22Rv1 (cell line): Measurements from ENCODE around the gene SLC25A34.

Source experiments
- H3K27ac ChIP-seq: fragments of 450-650 bp; 2 replicates; pipeline ENCODE4 v1.5.1; 2017
- CTCF ChIP-seq: fragments of 450-650 bp; IDR thresholded peaks from 2 replicates; pipeline ENCODE4 v1.5.1; 2017; ENCODE audit warnings: mild to moderate bottlenecking
- ZFX ChIP-seq: fragments of 450-650 bp; IDR thresholded peaks from 2 replicates; pipeline ENCODE4 v1.6.1; 2017; ENCODE audit warnings: antibody characterized with exemption, borderline replicate concordance

SLC25A34 gene

GRCh38 chr1:15751717-15752116 is 15.7 kb downstream of the SLC25A34 start:
- no peak overlapping the region for H3K27ac ChIP-seq
- no peak for TF ChIP-seq ZFX
- no peak for TF ChIP-seq CTCF

GRCh38 chr1:15753776-15754175 is 17.7 kb downstream of the SLC25A34 start:
- H3K27ac ChIP-seq = no peak overlapping the region
- TF ChIP-seq ZFX = no peak
- TF ChIP-seq CTCF = no peak

GRCh38 chr1:15755021-15755645 is 19.1 kb downstream of the SLC25A34 start:
- no peak for TF ChIP-seq CTCF
- no peak for TF ChIP-seq ZFX
- H3K27ac ChIP-seq = no peak overlapping the region

- peak overlapping the region; percentile 74 for H3K27ac ChIP-seq
- no peak for TF ChIP-seq CTCF
- no peak for TF ChIP-seq ZFX
Observed at GRCh38 chr1:15755646-15756040, 19.6 kb downstream of the SLC25A34 start.

GRCh38 chr1:15756143-15757015 is 20.3 kb downstream of the SLC25A34 start:
- H3K27ac ChIP-seq = peak overlapping the region; percentile 74

GRCh38 chr1:15757016-15757543 is 21.0 kb downstream of the SLC25A34 start:
- TF ChIP-seq ZFX = no peak
- H3K27ac ChIP-seq = peak overlapping the region; percentile 74

More at GRCh38 chr1:15756143-15757015, 20.3 kb downstream of the SLC25A34 start:
- TF ChIP-seq CTCF (0 out of 2 replicates have a peak, but pooled peaks have one; percentile 2), ZFX (no peak)

GRCh38 chr1:15757575-15758342 is 21.7 kb downstream of the SLC25A34 start:
- H3K27ac ChIP-seq = no peak overlapping the region
- no peak for TF ChIP-seq CTCF
- TF ChIP-seq ZFX = no peak
